NCI-H1694 treated with DMSO at 0.1 percent for 48 hours (cell line): ENCODE measurements around the gene HASPIN.

ENCODE experiments used
- DNase-seq: peaks from one replicate; lab custom pipeline; 2025; lab: John Stamatoyannopoulos, UW

The HASPIN gene

DNA sequence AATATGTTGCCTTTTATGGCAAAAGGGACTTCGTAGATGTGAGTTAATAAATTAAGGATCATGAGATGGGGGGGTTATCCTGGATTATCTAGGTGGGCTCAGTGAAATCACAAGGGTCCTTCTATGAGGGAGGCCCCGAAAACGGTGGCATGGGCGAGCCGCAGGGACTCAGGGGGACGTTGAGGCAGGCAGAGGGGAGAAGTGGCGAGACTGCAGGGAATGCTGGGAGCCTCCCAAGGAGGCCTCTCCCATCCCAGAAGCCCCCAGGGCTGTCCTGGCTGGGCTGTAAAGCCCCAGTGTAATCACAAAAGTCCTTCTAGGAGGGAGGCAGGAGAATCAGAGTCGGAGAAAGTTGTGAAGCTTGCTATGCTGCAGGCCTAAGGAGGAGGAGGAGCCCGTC is 42.3 kb downstream of the HASPIN start:
- DNase-seq, result no peak

DNA sequence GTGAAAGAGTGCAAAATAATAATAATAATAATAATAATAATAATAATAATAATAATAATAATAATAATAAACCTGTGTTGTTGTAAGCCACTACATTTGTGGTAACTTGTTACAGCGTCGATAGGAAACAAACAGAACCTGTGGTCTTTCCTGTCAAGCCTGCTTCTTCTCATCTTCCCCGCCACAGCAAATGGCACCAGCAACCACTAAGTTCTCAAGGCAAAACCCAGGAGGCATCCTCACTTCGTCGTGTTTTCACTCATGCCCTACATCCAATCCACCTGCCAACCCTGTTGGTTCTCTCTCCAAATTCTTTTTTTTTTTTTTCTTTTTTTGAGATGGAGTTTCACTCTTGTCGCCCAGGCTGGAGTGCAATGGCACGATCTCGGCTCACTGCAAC is 43.1 kb downstream of the HASPIN start:
- no peak for DNase-seq

DNA sequence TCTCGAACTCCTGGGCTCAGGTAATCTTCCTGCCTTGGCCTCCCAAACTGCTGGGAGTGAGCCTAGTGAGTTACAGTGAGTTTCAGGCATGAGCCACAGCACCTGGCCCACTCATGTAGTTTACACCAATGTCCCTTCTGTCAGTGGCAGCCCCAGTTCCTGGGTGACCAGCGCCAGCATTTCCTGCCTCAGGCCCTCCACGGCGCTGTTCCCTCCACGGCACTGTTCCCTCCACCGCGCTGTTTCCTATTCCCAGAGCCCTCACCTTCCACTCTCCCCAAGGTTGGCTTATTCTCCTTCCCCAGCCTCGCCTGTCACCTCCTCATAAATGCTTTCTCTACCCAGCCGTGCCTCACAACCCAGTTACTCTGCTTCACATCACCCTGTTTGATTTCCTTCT is 44.6 kb downstream of the HASPIN start:
- no peak for DNase-seq

DNA sequence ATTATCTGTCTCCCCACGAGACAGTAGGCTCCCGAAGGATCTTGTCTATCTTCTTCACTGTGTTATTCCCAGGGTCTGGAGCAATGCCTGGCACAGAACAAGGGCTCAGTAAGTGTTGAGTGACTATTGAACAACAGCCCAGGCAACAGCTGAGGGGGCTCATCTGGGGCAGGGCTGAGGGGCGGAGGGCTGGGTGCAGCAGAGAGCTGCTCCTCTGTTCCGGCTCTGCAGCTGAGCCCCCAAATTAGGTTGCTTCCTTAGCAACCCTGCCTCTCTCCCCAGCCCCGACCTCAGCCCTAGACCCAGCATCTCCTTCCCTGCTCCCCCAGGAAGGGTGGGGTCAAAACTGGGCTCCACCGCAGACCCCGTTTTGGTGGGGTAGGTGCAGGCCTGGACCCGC is 45.1 kb downstream of the HASPIN start:
- DNase-seq, result no peak

DNA sequence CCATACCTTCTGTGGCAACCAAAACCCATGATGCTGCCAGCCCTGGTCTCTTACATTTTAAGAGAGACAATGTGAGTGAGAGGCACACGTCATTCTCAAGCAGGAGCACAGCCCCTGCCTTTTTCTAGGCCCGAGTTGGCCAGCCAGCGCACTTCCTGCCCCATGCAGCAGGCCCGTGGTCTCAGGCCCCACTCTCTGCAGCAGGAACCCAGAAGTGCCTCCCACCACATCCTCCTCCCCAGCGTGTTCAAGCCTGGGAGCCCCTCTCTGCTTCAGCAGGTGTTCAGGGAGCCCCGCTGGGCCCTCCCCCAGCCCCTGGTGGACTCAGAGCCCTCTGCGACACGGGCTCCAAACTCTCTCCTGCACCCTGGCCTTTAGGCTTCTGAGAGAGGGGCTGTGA is 46.8 kb downstream of the HASPIN start:
- no peak for DNase-seq

DNA sequence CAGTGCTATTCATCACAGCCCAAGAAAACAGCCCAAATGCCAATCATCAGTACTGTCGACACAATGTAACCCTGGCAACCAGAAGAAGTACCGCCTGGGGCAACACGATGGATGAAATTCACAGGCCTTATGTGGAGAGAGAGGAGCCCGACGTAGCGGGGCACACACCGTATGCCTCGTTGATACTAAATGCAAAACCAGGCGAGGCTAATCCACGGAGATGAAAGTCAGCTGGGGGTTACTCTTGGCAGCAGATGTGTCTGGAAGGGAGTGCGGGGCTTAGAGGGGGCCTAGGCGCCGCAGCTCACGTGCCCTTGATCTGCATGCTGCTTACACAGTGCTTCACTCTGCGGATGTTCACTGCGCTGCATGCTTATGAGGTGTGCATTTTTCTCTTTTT is 47.4 kb downstream of the HASPIN start:
- DNase-seq, result no peak

DNA sequence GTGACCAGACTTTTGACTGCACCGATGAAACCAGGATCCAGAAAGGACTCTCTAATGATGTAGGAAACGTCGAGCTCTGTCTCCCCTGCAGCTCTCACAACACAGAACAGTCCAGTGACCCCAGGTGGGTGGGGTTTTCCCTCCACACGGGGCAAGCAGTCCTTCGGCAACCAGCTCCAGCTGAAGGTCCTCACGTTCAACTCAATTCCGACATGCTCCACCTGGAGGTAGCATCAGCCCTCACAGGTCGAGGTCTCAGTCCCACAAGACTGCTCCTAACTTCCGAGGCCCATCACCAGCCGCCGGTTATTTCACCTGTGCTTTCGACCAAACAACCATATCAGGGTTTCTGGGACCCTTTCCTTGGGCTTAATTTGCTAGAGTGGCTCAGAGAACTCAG is 49.1 kb downstream of the HASPIN start:
- no peak for DNase-seq

DNA sequence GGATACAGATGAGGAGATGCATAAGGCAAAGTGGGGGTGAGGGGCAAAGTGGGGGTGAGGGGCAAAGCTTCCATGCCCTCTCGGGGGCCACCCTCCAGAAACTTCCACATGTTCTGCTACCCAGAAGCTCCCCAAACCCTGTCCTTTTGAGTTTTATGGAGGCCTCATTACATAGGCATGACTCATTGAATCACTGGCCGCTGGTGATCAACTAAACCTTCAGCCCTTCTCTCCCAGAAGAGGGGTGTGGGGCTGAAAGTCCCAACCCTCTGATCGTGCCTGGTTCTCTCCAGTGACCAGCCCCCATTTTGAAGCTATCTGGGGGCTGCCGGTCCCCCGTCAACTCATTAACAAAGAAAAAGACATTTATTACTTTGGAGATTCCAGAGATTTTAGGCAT is 49.8 kb downstream of the HASPIN start:
- DNase-seq, result no peak

DNA sequence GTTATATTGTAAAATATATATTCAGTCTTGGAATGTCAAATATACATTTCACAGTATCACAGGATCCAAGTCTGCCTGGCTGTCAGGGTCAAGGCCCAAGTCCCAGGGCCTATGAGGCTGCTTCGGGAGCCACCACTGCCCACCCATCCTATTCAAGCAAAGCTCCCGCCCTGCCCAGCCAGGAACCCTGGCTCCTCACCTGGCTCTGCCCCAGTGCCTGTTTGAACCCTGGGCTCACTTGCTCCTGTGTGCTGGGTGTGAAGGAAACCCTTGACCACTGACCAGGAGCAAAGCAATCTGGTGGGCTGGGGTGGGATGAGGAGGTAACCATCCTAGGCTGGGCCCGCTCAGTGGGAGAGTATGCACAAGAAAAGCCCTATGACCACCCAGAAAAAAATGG is 50.3 kb downstream of the HASPIN start:
- no peak for DNase-seq
